ENCODE data around the gene TDRD5.

DNA sequence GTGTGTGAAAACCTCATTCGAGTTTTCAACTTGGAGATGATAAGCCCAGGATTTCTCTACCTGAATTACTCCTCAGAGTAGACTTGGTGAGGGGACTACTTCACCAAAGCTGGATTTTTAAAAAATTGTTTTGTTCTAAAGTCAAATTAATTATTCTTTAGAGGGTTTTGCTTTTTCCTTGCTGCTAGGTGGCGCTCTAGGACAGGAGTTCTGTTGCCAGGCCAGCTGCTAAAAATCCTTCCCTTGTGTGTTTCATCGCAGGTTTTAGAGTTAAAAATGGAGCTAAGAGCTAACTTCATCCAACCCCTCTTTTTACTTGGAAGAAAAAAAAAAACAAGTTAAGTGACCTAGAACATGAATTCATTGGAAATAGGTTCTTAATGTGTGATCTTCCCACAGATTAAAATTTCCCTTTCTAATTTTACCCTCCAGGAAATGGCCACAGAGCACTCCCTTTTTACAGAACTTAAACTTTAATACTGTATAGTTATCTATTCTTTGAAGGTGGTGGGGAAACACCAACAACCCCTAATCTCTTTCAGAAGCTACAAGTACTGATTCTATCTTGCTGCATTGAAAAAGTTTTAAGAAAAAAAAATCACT, 114.8 kb downstream of the TDRD5 start:
- TF ChIP-seq GATA2 (IDR thresholded peaks at IDR 0.05; ENCODE audit: low read depth, low read length) = no peak
- TF ChIP-seq GATA3 (IDR thresholded peaks at IDR 0.05; ENCODE audit: low read depth, low read length) = no peak

Measured in SH-SY5Y (cell line).